K562 (cell line): ENCODE measurements around the gene CYTH4. TPM values are rescaled to one million over a fixed set of nuclear protein-coding genes. Genes with fewer than 3 reads are reported as not detected.

Source experiments
- ATAC-seq: fragments of 200-7000 bp; cut with Tn5 transposase; 3 replicates; pipeline ENCODE4 v1.9.1; 2020; ENCODE audit warnings: moderate library complexity
- BruUV-seq: library from RNA; stranded (reverse); fragments of 400-500 nt; replicated peaks from 2 replicates; lab custom pipeline; 2021; lab: Mats Ljungman, UMichigan
- CTCF ChIA-PET: fragments of 300-600 bp; formaldehyde crosslinking; extraction: SDS; loops from one replicate; lab custom pipeline; 2021; ENCODE audit warnings: low intra/inter-chr PET ratio; lab: Yijun Ruan, JAX
- POLR2A ChIA-PET: fragments of 300-600, 350-650 bp; sonication (Branson Sonifier 250); formaldehyde crosslinking; extraction: SDS; loops from one replicate; lab custom pipeline; 2021; ENCODE audit warnings: antibody characterized with exemption, inconsistent platforms; lab: Yijun Ruan, JAX
- DNase-seq, 4 experiments: peaks; one replicate each; pipeline versions ENCODE4 v3.0.0 to v3.0.0-alpha.2; 2011 to 2018; ENCODE audit warnings: low spot score in 3 of 4, mixed read lengths in 3 of 4; ENCODE audit errors: extremely low read depth in 1 of 4
- FAIRE-seq: peaks from 2 replicates; lab custom pipeline; 2011; peaks lifted over from hg19 to GRCh38; lab: Jason Lieb, UNC
- H2AFZ ChIP-seq: 2 replicates; pipeline ENCODE4 v1.6.0; 2011; ENCODE audit warnings: low read depth, low read length, control low read depth, inconsistent platforms
- H3K27ac ChIP-seq: fragments of 200-600 bp; 3 replicates; pipeline ENCODE4 v1.8.0; 2011; ENCODE audit warnings: low read depth, mild to moderate bottlenecking, control low read depth, inconsistent platforms, low read length, moderate library complexity, mixed read lengths; ENCODE audit errors: extremely low read depth
- H3K27me3 ChIP-seq, 2 experiments: fragments of 300-600 bp in 1 of 2; 2 replicates in 1 of 2; 3 replicates in 1 of 2; pipeline versions ENCODE4 v1.6.0 to v1.8.0; 2011; ENCODE audit warnings: inconsistent platforms in 2 of 2, low read length in 2 of 2, mild to moderate bottlenecking in 1 of 2, mixed read lengths in 1 of 2, moderate library complexity in 1 of 2; ENCODE audit not compliant: control insufficient read depth in 2 of 2, insufficient read depth in 2 of 2
- H3K36me3 ChIP-seq: fragments of 300-600 bp; 3 replicates; pipeline ENCODE4 v1.8.0; 2011; ENCODE audit warnings: mild to moderate bottlenecking, low read length, inconsistent platforms; ENCODE audit not compliant: control insufficient read depth, insufficient read depth
- H3K4me1 ChIP-seq, 2 experiments: fragments of 200-600 bp in 1 of 2; replicated peaks in 1 of 2; 2 replicates in 1 of 2; 3 replicates in 1 of 2; pipeline versions ENCODE4 v1.5.1 to v1.8.0; 2011; ENCODE audit warnings: inconsistent platforms in 2 of 2, low read length in 2 of 2, mild to moderate bottlenecking in 1 of 2, mixed read lengths in 1 of 2, moderate library complexity in 1 of 2; ENCODE audit not compliant: control insufficient read depth in 2 of 2, insufficient read depth in 2 of 2
- H3K4me2 ChIP-seq: 2 replicates; pipeline ENCODE4 v1.6.1; 2011; ENCODE audit warnings: low read length, control low read depth, inconsistent platforms, mixed read lengths; ENCODE audit not compliant: insufficient read depth
- H3K4me3 ChIP-seq: fragments of 200-600 bp; sonication (generic), shearing (Covaris generic); 2 replicates; pipeline ENCODE4 v1.5.1; 2016; ENCODE audit warnings: control low read depth, inconsistent platforms
- H3K79me2 ChIP-seq: fragments of 200-600 bp; 3 replicates; pipeline ENCODE4 v1.8.0; 2011; ENCODE audit warnings: low read length, inconsistent platforms; ENCODE audit not compliant: control insufficient read depth, insufficient read depth
- H3K9ac ChIP-seq, 2 experiments: 2 replicates each; pipeline versions ENCODE4 v1.6.0 to v1.6.1; 2011; ENCODE audit warnings: low read depth in 2 of 2, low read length in 2 of 2, control low read depth in 1 of 2, inconsistent platforms in 1 of 2, mild to moderate bottlenecking in 1 of 2, mixed read lengths in 1 of 2; ENCODE audit not compliant: insufficient read depth in 1 of 2
- H3K9me1 ChIP-seq: one replicate; pipeline ENCODE4 v1.6.0; 2011; ENCODE audit warnings: inconsistent platforms, mild to moderate bottlenecking, low read length, moderate library complexity; ENCODE audit not compliant: control insufficient read depth, insufficient read depth
- H3K9me3 ChIP-seq: replicated peaks from 2 replicates; pipeline ENCODE4 v1.5.1; 2011; ENCODE audit warnings: low read depth, low read length, inconsistent platforms; ENCODE audit not compliant: control insufficient read depth, insufficient read depth
- H4K20me1 ChIP-seq: replicated peaks from 2 replicates; pipeline ENCODE4 v1.6.1; 2011; ENCODE audit warnings: low read length, inconsistent platforms, mixed read lengths; ENCODE audit not compliant: control insufficient read depth, insufficient read depth
- ARID1B ChIP-seq: fragments of 450-650 bp; IDR thresholded peaks from 2 replicates; pipeline ENCODE4 v1.6.1; 2016; ENCODE audit warnings: antibody characterized with exemption, mild to moderate bottlenecking, inconsistent platforms
- ETV1 ChIP-seq: fragments of 450-650 bp; conservative IDR thresholded peaks from 2 replicates; pipeline ENCODE4 v1.6.1; 2016; ENCODE audit warnings: missing genetic modification characterization, control low read depth, low read depth, missing compliant biosample characterization
- ILK ChIP-seq: fragments of 450-650 bp; IDR thresholded peaks from 2 replicates; pipeline ENCODE4 v1.6.1; 2016; ENCODE audit warnings: missing genetic modification characterization, low read depth, mild to moderate bottlenecking, missing compliant biosample characterization, moderate library complexity, borderline replicate concordance
- MED1 ChIP-seq: sonication (generic); formaldehyde crosslinking; IDR thresholded peaks from 2 replicates; pipeline ENCODE4 v1.8.1; 2023; ENCODE audit warnings: missing genetic modification reagents, borderline replicate concordance
- MEIS2 ChIP-seq: fragments of 450-650 bp; IDR thresholded peaks from 2 replicates; pipeline ENCODE4 v1.6.1; 2014; ENCODE audit warnings: mild to moderate bottlenecking; ENCODE audit not compliant: partially characterized antibody
- NFYB ChIP-seq: IDR thresholded peaks from 2 replicates; pipeline ENCODE4 v1.6.1; 2011; ENCODE audit warnings: mild to moderate bottlenecking, moderate library complexity; ENCODE audit not compliant: insufficient read length; ENCODE audit errors: extremely low read depth
- TBL1XR1 ChIP-seq, 2 experiments: IDR thresholded peaks; 2 replicates each; pipeline ENCODE4 v1.6.1; 2012; ENCODE audit warnings: improper control_type of control experiment in 2 of 2, low read length in 2 of 2, mild to moderate bottlenecking in 1 of 2
- TRIM28 ChIP-seq: fragments of 450-650 bp; IDR thresholded peaks from 2 replicates; pipeline ENCODE4 v1.6.1; 2017
- ZFPM2 ChIP-seq: fragments of 250-450 bp; sonication (Bioruptor Pico); IDR thresholded peaks from 2 replicates; pipeline ENCODE4 v1.5.1; 2022; ENCODE audit warnings: mild to moderate bottlenecking
- ZNF143 ChIP-seq: sonication (generic); formaldehyde crosslinking; IDR thresholded peaks from 2 replicates; pipeline ENCODE4 v1.9.0; 2022; ENCODE audit warnings: mild to moderate bottlenecking, missing genetic modification reagents
- ZNF24 ChIP-seq: fragments of 450-650 bp; IDR thresholded peaks from 2 replicates; pipeline ENCODE4 v1.6.1; 2016
- ZNF384 ChIP-seq: IDR thresholded peaks from 2 replicates; pipeline ENCODE4 v1.6.1; 2012; ENCODE audit warnings: low read depth, low read length, improper control_type of control experiment
- WGBS: fragments of 100-300 bp; shearing (Covaris generic); methylation state at CpG from one replicate; pipeline ENCODE4 v1.1.6; 2016; ENCODE audit warnings: low coverage, mixed read lengths; ENCODE audit not compliant: insufficient coverage; ENCODE audit errors: missing lambda C conversion rate; 5-methylcytosine and 5-hydroxymethylcytosine counted together
- in situ Hi-C: fragments of 300-500 bp; cut with MboI; formaldehyde crosslinking; loops from 4 replicates; pipeline ENCODE4 v1.15.0; 2018; ENCODE audit warnings: inconsistent platforms, mixed read lengths
- intact Hi-C: fragments of 100-400 bp; cut with micrococcal nuclease; formaldehyde crosslinking; loops from 2 replicates; pipeline ENCODE4 v1.14.2; 2022
- polyA plus RNA-seq, 8 experiments: library from polyadenylated mRNA; depleted of rRNA in 4 of 8; stranded (reverse) in 5 of 8; unstranded in 3 of 8; fragments of >200 nt; fragmentation: Nextera tagmentation in 2 of 8; fragmentation: Illumina TruSeq in 1 of 8; extraction: Ambion mirVana in 2 of 8; extraction: Trizol in 1 of 8; gene quantifications; 2 replicates each; pipeline versions ENCODE4 v1.2.1 to v1.2.3, GENCODE V29; 2011 to 2014; ENCODE audit warnings: inconsistent platforms in 1 of 8, missing spikeins in 1 of 8
- total RNA-seq, 7 experiments: library from RNA; depleted of rRNA in 6 of 7; stranded (reverse); fragments of >200 nt in 6 of 7; fragmentation: Illumina TruSeq in 2 of 7; extraction: Trizol in 2 of 7; gene quantifications; 2 replicates each; pipeline versions ENCODE4 v1.2.1 to v1.2.3, GENCODE V29; 2011 to 2021; ENCODE audit warnings: low replicate concordance in 1 of 7
- TF ChIP-seq, protein P1 (sequence below), 2 experiments: fragments of 200-800 bp in 1 of 2; sonication (Bioruptor generic) in 1 of 2; sonication (generic) in 1 of 2; formaldehyde crosslinking in 1 of 2; IDR thresholded peaks in 1 of 2; conservative IDR thresholded peaks in 1 of 2; 2 replicates each; pipeline versions ENCODE4 v1.5.0 to v1.6.1; 2016 to 2020; ENCODE audit warnings: missing compliant biosample characterization in 1 of 2, missing genetic modification characterization in 1 of 2, missing genetic modification reagents in 1 of 2
- TF ChIP-seq, protein P2 (sequence below): fragments of 250-450 bp; sonication (Bioruptor Pico); IDR thresholded peaks from 2 replicates; pipeline ENCODE4 v1.8.0; 2022; ENCODE audit warnings: inconsistent platforms
- TF ChIP-seq, protein P3 (sequence below): sonication (generic); formaldehyde crosslinking; IDR thresholded peaks from 2 replicates; pipeline ENCODE4 v1.8.1; 2022; ENCODE audit warnings: missing genetic modification reagents
- TF ChIP-seq, protein P4 (sequence below), 2 experiments: IDR thresholded peaks; 2 replicates each; pipeline ENCODE4 v1.6.1; 2011; ENCODE audit warnings: borderline replicate concordance in 1 of 2, control low read depth in 1 of 2, low read depth in 1 of 2, low read length in 1 of 2, mild to moderate bottlenecking in 1 of 2, mixed read lengths in 1 of 2, moderate library complexity in 1 of 2; ENCODE audit not compliant: insufficient read depth in 1 of 2, insufficient read length in 1 of 2, poor library complexity in 1 of 2, severe bottlenecking in 1 of 2; ENCODE audit errors: extremely low read depth in 1 of 2

CYTH4 gene
- total and polyA plus RNA-seq, 9 of the 15 experiments (the other 6 are each of a cell fraction or from before 2014, with no cell fraction given): 0.03 to 2.0 (median 0.61) TPM; not detected in 1

DNA sequence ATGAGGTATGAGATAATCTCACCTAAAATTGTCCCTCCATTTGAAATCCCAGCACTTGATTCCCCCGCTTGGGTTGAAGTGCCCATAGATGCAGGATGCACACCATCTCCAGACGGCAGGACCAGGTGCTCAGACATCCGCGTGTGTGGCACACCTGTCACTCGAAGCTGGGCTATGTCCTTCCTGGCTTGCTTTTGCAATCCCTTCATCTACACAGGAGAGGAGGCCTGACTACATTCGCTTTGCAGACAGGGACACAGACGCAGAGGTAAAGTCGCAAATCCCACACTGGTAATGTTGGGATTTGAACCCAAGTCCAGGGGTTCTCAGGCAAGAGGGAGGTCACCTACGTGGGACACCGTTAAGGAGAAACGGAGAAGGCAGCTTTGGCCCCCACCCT lies 7.2 kb upstream of the CYTH4 start (continued):
- TF ChIP-seq ILK: no peak
- no peak for TF ChIP-seq NFYB
- TF ChIP-seq ZNF143 (CRISPR knock-in tag): no peak
- TF ChIP-seq ZNF24: no peak
- TF ChIP-seq ETV1: no peak
- TF ChIP-seq, protein P1, sequence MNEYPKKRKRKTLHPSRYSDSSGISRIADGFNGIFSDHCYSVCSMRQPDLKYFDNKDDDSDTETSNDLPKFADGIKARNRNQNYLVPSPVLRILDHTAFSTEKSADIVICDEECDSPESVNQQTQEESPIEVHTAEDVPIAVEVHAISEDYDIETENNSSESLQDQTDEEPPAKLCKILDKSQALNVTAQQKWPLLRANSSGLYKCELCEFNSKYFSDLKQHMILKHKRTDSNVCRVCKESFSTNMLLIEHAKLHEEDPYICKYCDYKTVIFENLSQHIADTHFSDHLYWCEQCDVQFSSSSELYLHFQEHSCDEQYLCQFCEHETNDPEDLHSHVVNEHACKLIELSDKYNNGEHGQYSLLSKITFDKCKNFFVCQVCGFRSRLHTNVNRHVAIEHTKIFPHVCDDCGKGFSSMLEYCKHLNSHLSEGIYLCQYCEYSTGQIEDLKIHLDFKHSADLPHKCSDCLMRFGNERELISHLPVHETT (CRISPR knock-in tag; conservative IDR thresholded peaks at IDR 0.05 in 1 of 2, IDR thresholded peaks at IDR 0.05 in 1 of 2): no peak
- no peak for TF ChIP-seq TBL1XR1 (IDR thresholded peaks at IDR 0.05; ENCODE audit: low read length in 2 of 2)

DNA sequence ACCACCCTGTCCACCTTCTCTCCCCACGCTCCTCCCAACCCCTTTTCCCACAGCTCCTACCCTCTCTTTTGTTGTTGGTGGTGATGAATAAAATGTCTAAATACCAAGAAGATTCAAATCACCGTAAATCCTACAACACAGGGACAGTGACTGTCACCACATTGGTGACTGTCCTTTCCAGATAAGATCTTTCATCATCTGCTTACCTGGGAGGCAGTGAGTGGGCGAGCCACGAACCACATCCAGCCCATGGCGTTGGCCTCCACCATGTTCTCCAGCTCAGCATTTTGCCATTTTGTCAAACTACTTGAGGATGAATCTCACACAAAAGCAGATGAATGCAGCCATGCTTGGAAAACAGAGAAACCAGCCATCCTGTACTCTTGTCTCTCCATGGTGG lies 6.7 kb upstream of the CYTH4 start:
- Histone ChIP-seq H3K9me1 (no peaks in the 10 kb centered on the region), H3K79me2 (no peaks in the 10 kb centered on the region), H3K9me3 (no peaks in the 10 kb centered on the region), H3K27ac (no peak overlapping the region), H2AFZ (no peak overlapping the region), H3K4me2 (no peak overlapping the region), H3K9ac (no peak overlapping the region), H3K27me3 (no peaks in the 10 kb centered on the region), H3K4me3 (no peak overlapping the region), H3K4me1 (peaks cover 16 to 18% of the 10 kb centered on the region in 2 experiments), H4K20me1 (no peaks in the 10 kb centered on the region), H3K36me3 (no peaks in the 10 kb centered on the region)
- DNase-seq: no peak
- intact Hi-C loops (no loop called here), in situ Hi-C loops (no loop called here)
- POLR2A ChIA-PET: interaction anchor here (0.7 kb wide), 1 partner anchor 104 kb away, joined by 5 read pairs; no protein-coding TSS in a partner anchor
- no TSS peak for BruUV-seq
- ATAC-seq: no peak
- no peak for FAIRE-seq
- WGBS: 13% methylated on average over 4 of the region's 5 CpGs
- CTCF ChIA-PET: no interaction called here
- TF ChIP-seq ZFPM2 (CRISPR knock-in tag): no peak
- TF ChIP-seq ARID1B: no peak
- TF ChIP-seq, protein P2, sequence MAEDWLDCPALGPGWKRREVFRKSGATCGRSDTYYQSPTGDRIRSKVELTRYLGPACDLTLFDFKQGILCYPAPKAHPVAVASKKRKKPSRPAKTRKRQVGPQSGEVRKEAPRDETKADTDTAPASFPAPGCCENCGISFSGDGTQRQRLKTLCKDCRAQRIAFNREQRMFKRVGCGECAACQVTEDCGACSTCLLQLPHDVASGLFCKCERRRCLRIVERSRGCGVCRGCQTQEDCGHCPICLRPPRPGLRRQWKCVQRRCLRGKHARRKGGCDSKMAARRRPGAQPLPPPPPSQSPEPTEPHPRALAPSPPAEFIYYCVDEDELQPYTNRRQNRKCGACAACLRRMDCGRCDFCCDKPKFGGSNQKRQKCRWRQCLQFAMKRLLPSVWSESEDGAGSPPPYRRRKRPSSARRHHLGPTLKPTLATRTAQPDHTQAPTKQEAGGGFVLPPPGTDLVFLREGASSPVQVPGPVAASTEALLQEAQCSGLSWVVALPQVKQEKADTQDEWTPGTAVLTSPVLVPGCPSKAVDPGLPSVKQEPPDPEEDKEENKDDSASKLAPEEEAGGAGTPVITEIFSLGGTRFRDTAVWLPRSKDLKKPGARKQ (CRISPR knock-in tag): no peak
- TF ChIP-seq ZNF384: no peak
- no peak for TF ChIP-seq TRIM28
- peak; percentile 24 for TF ChIP-seq MEIS2
- TF ChIP-seq, protein P3, sequence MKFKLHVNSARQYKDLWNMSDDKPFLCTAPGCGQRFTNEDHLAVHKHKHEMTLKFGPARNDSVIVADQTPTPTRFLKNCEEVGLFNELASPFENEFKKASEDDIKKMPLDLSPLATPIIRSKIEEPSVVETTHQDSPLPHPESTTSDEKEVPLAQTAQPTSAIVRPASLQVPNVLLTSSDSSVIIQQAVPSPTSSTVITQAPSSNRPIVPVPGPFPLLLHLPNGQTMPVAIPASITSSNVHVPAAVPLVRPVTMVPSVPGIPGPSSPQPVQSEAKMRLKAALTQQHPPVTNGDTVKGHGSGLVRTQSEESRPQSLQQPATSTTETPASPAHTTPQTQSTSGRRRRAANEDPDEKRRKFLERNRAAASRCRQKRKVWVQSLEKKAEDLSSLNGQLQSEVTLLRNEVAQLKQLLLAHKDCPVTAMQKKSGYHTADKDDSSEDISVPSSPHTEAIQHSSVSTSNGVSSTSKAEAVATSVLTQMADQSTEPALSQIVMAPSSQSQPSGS: no peak
- TF ChIP-seq, protein P4, sequence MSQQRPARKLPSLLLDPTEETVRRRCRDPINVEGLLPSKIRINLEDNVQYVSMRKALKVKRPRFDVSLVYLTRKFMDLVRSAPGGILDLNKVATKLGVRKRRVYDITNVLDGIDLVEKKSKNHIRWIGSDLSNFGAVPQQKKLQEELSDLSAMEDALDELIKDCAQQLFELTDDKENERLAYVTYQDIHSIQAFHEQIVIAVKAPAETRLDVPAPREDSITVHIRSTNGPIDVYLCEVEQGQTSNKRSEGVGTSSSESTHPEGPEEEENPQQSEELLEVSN (IDR thresholded peaks at IDR 0.05; ENCODE audit: borderline replicate concordance in 1 of 2, extremely low read depth in 1 of 2, insufficient read depth in 1 of 2, insufficient read length in 1 of 2, low read depth in 1 of 2, low read length in 1 of 2, poor library complexity in 1 of 2, severe bottlenecking in 1 of 2): no peak
- TF ChIP-seq MED1 (CRISPR knock-in tag): no peak
